ENCODE results near the gene GRID1.

DNA sequence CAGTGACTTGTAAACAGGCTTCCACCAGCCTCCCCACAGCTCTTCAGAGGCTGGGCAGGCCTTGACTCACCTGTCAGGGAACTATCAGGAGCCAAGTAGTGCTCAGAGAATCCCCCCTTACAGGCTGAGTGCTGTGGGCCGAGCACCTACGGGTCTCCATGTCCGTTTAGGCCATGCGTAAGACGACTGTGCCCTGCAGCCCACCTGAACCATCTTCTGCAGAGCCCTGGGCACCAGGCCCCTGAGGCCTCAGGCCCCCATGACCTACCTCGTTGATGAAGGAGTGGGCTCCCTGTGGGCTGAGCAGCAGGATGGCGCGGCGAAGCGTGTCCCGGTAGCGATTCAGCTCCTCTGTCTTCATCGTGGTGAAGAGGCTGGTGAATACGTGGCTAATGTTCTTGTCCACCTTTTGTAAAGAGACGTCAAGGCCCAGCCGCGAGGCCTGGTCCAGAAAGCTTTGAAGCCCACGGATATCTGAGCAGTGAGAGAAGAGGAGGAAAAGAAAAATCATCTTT lies 228.0 kb downstream of the GRID1 start:
- TF ChIP-seq, protein P1, sequence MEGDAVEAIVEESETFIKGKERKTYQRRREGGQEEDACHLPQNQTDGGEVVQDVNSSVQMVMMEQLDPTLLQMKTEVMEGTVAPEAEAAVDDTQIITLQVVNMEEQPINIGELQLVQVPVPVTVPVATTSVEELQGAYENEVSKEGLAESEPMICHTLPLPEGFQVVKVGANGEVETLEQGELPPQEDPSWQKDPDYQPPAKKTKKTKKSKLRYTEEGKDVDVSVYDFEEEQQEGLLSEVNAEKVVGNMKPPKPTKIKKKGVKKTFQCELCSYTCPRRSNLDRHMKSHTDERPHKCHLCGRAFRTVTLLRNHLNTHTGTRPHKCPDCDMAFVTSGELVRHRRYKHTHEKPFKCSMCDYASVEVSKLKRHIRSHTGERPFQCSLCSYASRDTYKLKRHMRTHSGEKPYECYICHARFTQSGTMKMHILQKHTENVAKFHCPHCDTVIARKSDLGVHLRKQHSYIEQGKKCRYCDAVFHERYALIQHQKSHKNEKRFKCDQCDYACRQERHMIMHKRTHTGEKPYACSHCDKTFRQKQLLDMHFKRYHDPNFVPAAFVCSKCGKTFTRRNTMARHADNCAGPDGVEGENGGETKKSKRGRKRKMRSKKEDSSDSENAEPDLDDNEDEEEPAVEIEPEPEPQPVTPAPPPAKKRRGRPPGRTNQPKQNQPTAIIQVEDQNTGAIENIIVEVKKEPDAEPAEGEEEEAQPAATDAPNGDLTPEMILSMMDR (IDR thresholded peaks at IDR 0.05 in 8 of 11, conservative IDR thresholded peaks at IDR 0.05 in 3 of 11): no peak
- TF ChIP-seq POLR2AphosphoS5 (IDR thresholded peaks at IDR 0.05): no peak
- TF ChIP-seq POLR2A (IDR thresholded peaks at IDR 0.05): no peak
